ENCODE results near the gene FAM210A. TPM values are rescaled to one million over a fixed set of nuclear protein-coding genes. Genes with fewer than 3 reads are reported as not detected.
"Not testable (repeated sequence)": the region's sequence is repeated elsewhere in the genome, so short reads cannot be mapped to it uniquely, and the experiment has no call there.

Gene FAM210A
- total RNA-seq, 1 experiment from 2014 or later: 17.4 TPM

DNA sequence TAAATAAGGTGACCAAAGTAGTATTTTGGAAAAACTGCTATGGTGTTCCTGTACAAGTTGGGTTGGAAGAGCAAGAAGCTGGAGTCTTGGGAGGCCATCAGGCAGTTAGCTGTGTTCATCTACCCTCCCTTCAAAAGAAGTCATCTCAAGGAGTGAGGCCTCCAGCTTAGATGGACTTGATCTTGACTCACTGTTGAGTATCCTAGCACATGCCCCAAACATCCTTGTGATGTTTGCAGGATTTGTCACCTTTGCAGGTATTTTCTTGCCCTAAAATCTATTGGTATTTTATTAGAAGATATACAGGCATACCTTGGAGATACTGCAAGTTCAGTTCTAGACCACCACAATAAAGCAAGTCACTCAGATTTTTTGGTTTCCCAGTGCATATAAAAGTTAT, 30.3 kb upstream of the FAM210A start (continued):
- TF ChIP-seq, protein P1, sequence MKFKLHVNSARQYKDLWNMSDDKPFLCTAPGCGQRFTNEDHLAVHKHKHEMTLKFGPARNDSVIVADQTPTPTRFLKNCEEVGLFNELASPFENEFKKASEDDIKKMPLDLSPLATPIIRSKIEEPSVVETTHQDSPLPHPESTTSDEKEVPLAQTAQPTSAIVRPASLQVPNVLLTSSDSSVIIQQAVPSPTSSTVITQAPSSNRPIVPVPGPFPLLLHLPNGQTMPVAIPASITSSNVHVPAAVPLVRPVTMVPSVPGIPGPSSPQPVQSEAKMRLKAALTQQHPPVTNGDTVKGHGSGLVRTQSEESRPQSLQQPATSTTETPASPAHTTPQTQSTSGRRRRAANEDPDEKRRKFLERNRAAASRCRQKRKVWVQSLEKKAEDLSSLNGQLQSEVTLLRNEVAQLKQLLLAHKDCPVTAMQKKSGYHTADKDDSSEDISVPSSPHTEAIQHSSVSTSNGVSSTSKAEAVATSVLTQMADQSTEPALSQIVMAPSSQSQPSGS (CRISPR knock-in tag; IDR thresholded peaks at IDR 0.05; ENCODE audit: borderline replicate concordance, low read depth): no peak
- TF ChIP-seq FOXK1 (CRISPR knock-in tag; IDR thresholded peaks at IDR 0.05) (no peak), MYBL2 (CRISPR knock-in tag; IDR thresholded peaks at IDR 0.05) (no peak)
- TF ChIP-seq, protein P2, sequence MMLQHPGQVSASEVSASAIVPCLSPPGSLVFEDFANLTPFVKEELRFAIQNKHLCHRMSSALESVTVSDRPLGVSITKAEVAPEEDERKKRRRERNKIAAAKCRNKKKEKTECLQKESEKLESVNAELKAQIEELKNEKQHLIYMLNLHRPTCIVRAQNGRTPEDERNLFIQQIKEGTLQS (CRISPR knock-in tag; conservative IDR thresholded peaks at IDR 0.05): no peak

DNA sequence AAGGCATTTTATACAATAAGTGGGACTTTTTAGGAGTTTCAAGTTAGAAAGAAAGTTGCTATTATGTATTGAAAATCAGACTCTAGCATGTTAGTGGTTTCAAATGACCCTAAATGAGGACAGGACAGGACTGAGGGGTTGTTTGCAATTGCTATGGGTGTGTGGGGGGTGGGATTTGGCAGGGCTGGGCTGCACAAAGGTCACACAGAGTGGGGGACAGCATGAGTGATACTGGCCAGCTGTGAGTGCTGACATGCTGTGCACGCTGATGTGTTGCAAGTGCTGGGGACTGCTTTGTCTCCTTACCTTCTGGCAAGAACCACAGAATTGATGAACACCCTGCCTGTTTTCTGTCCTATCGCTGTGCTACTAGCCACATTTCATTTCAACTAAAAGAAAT, 29.9 kb upstream of the FAM210A start:
- no peak for ATAC-seq
- CTCF ChIA-PET: no interaction called here
- Mint-ChIP-seq H3K9me3 (no peaks in the 10 kb centered on the region; the same call in 1 of the 2 replicates), H3K4me1 (no peaks in the 10 kb centered on the region), H3K36me3 (peaks cover 74% of the 10 kb centered on the region), H3K4me3 (no peak overlapping the region), H3K27ac (no peak overlapping the region), H3K27me3 (ENCODE audit: low read depth) (no peaks in the 10 kb centered on the region)
- DNase-seq (ENCODE audit: low spot score): no peak
- POLR2A ChIA-PET: no interaction called here
- no peak for TF ChIP-seq NFATC4 (CRISPR knock-in tag; IDR thresholded peaks at IDR 0.05)
- no peak for TF ChIP-seq IRF2 (CRISPR knock-in tag; IDR thresholded peaks at IDR 0.05; ENCODE audit: borderline replicate concordance, low read depth)
- TF ChIP-seq, protein P3, sequence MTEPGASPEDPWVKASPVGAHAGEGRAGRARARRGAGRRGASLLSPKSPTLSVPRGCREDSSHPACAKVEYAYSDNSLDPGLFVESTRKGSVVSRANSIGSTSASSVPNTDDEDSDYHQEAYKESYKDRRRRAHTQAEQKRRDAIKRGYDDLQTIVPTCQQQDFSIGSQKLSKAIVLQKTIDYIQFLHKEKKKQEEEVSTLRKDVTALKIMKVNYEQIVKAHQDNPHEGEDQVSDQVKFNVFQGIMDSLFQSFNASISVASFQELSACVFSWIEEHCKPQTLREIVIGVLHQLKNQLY (CRISPR knock-in tag; IDR thresholded peaks at IDR 0.05): no peak
- no peak for TF ChIP-seq NFYB (CRISPR knock-in tag; conservative IDR thresholded peaks at IDR 0.05; ENCODE audit: low read depth)
- no peak for TF ChIP-seq GTF2I (CRISPR knock-in tag; conservative IDR thresholded peaks at IDR 0.05)
- TF ChIP-seq OVOL2 (CRISPR knock-in tag; IDR thresholded peaks at IDR 0.05; ENCODE audit: borderline replicate concordance): no peak

DNA sequence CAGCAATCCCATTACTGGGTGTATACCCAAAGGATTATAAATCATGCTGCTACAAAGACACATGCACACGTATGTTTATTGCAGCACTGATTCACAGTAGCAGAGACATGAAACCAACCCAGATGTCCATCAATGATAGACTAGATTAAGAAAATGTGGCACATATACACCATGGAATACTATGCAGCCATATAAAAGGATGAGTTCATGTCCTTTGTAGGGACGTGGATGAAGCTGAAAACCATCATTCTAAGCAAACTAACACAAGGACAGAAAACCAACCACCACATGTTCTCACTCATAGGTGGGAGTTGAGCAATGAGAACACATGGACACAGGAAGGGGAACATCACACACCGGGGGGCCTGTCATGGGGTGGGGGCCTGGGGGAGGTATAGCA, 25.2 kb upstream of the FAM210A start:
- H3K36me3 Mint-ChIP-seq: peaks cover 84% of the 10 kb centered on the region
- not testable (repeated sequence) for DNase-seq (ENCODE audit: low spot score); H3K27me3 Mint-ChIP-seq (ENCODE audit: low read depth)

DNA sequence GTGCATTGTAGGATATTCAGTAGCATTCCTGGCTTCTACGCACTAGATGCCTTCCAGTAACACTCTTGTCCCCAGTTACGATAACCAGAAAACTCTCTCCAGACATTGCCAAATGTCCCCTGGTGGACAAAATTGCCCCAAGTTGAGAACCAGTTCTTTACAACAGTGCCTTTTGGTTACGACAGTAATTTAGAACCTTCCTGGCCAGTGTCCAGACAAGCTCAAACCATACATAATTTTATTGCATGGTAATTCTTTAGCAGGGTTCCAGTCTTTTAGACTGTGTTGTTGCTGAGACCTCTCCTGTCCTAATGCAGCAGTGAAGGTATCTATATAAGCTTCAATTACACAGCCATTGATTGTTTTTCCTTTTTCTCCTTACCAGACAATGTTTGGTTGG, 20.3 kb upstream of the FAM210A start:
- no peak for TF ChIP-seq ELF4 (CRISPR knock-in tag; IDR thresholded peaks at IDR 0.05; ENCODE audit: low read depth)
- peaks cover 82% of the 10 kb centered on the region for H3K36me3 Mint-ChIP-seq
- no peak overlapping the region for H3K4me3 Mint-ChIP-seq
- CTCF ChIA-PET: no interaction called here
- POLR2A ChIA-PET: no interaction called here
- DNase-seq (ENCODE audit: low spot score): no peak
- no peaks in the 10 kb centered on the region for H3K27me3 Mint-ChIP-seq (ENCODE audit: low read depth)
- no peak for ATAC-seq
- no peak overlapping the region for H3K27ac Mint-ChIP-seq
- no peaks in the 10 kb centered on the region for H3K4me1 Mint-ChIP-seq
- no peaks in the 10 kb centered on the region; the same call in 1 of the 2 replicates for H3K9me3 Mint-ChIP-seq

More for the DNA sequence above, 25.2 kb upstream of the FAM210A start:
- CTCF ChIA-PET, POLR2A ChIA-PET, H3K9me3 Mint-ChIP-seq, ATAC-seq, H3K4me3 Mint-ChIP-seq, H3K27ac Mint-ChIP-seq, H3K4me1 Mint-ChIP-seq: not testable (repeated sequence)

DNA sequence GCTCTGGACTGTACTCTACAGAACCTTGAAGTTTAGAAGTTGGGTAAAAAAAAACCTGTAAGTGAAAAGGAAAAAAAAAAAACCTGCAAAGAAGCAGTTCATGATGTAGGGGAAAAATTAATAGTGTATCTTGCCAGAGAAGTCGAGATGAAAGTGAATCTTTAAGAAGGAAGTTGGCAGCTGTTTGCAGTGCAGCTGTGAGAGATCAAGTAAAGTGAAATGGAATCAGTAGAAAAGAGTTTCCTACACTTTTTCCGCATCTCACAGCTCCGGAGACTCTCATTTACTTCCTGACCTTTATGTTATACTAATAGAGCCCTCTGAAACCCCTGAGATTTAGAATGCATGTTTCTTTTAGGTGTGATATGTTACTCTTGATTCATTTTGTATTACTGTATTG, 19.3 kb upstream of the FAM210A start:
- Mint-ChIP-seq H3K4me3 (no peak overlapping the region), H3K27me3 (ENCODE audit: low read depth) (no peaks in the 10 kb centered on the region), H3K4me1 (no peaks in the 10 kb centered on the region), H3K9me3 (no peaks in the 10 kb centered on the region), H3K36me3 (peaks cover 82% of the 10 kb centered on the region), H3K27ac (no peak overlapping the region)
- ATAC-seq (no peak), DNase-seq (ENCODE audit: low spot score) (no peak)
- CTCF ChIA-PET: no interaction called here
- POLR2A ChIA-PET: no interaction called here
- TF ChIP-seq CREB1 (CRISPR knock-in tag; IDR thresholded peaks at IDR 0.05) (no peak), TP53 (CRISPR knock-in tag; IDR thresholded peaks at IDR 0.05) (no peak), NR2C2 (CRISPR knock-in tag; IDR thresholded peaks at IDR 0.05) (no peak), PRRX2 (CRISPR knock-in tag; IDR thresholded peaks at IDR 0.05) (no peak), ZBTB21 (CRISPR knock-in tag; IDR thresholded peaks at IDR 0.05; ENCODE audit: borderline replicate concordance) (no peak), ZNF263 (CRISPR knock-in tag; IDR thresholded peaks at IDR 0.05; ENCODE audit: low read depth) (no peak), RELA (CRISPR knock-in tag; IDR thresholded peaks at IDR 0.05; ENCODE audit: borderline replicate concordance) (no peak), JUN (CRISPR knock-in tag; IDR thresholded peaks at IDR 0.05) (no peak), TCF7 (CRISPR knock-in tag; IDR thresholded peaks at IDR 0.05; ENCODE audit: low read depth) (no peak)
- TF ChIP-seq, protein P4, sequence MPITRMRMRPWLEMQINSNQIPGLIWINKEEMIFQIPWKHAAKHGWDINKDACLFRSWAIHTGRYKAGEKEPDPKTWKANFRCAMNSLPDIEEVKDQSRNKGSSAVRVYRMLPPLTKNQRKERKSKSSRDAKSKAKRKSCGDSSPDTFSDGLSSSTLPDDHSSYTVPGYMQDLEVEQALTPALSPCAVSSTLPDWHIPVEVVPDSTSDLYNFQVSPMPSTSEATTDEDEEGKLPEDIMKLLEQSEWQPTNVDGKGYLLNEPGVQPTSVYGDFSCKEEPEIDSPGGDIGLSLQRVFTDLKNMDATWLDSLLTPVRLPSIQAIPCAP (CRISPR knock-in tag; IDR thresholded peaks at IDR 0.05): no peak
- TF ChIP-seq, protein P5, sequence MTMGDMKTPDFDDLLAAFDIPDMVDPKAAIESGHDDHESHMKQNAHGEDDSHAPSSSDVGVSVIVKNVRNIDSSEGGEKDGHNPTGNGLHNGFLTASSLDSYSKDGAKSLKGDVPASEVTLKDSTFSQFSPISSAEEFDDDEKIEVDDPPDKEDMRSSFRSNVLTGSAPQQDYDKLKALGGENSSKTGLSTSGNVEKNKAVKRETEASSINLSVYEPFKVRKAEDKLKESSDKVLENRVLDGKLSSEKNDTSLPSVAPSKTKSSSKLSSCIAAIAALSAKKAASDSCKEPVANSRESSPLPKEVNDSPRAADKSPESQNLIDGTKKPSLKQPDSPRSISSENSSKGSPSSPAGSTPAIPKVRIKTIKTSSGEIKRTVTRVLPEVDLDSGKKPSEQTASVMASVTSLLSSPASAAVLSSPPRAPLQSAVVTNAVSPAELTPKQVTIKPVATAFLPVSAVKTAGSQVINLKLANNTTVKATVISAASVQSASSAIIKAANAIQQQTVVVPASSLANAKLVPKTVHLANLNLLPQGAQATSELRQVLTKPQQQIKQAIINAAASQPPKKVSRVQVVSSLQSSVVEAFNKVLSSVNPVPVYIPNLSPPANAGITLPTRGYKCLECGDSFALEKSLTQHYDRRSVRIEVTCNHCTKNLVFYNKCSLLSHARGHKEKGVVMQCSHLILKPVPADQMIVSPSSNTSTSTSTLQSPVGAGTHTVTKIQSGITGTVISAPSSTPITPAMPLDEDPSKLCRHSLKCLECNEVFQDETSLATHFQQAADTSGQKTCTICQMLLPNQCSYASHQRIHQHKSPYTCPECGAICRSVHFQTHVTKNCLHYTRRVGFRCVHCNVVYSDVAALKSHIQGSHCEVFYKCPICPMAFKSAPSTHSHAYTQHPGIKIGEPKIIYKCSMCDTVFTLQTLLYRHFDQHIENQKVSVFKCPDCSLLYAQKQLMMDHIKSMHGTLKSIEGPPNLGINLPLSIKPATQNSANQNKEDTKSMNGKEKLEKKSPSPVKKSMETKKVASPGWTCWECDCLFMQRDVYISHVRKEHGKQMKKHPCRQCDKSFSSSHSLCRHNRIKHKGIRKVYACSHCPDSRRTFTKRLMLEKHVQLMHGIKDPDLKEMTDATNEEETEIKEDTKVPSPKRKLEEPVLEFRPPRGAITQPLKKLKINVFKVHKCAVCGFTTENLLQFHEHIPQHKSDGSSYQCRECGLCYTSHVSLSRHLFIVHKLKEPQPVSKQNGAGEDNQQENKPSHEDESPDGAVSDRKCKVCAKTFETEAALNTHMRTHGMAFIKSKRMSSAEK (CRISPR knock-in tag; IDR thresholded peaks at IDR 0.05; ENCODE audit: borderline replicate concordance): no peak
- TF ChIP-seq, protein P6, sequence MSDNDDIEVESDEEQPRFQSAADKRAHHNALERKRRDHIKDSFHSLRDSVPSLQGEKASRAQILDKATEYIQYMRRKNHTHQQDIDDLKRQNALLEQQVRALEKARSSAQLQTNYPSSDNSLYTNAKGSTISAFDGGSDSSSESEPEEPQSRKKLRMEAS (CRISPR knock-in tag; IDR thresholded peaks at IDR 0.05): no peak
